ENCODE measurements around the gene OSBPL8.

- TF ChIP-seq CTCF (IDR thresholded peaks at IDR 0.05; ENCODE audit: insufficient read depth, low read depth, low read length): no peak
- no peak for TF ChIP-seq EZH2 (IDR thresholded peaks at IDR 0.05; ENCODE audit: insufficient read depth, low read length)
Observed at GRCh38 chr12:76337583-76337982, 222.0 kb downstream of the OSBPL8 start.

Measured in astrocyte (in vitro differentiated cells and primary cell).